Endodermal cell (in vitro differentiated cells): ENCODE data around the gene EMSY. TPM values are rescaled to one million over a fixed set of nuclear protein-coding genes. Genes with fewer than 3 reads are reported as not detected.
A peak's percentile ranks its signal among the peaks of the same experiment; 100 is the strongest.

Source experiments
- DNase-seq: peaks from one replicate; pipeline ENCODE4 v3.0.0-alpha.2; 2017
- H3K27ac ChIP-seq: 2 replicates; pipeline ENCODE4 v1.5.1; 2013; ENCODE audit warnings: mild to moderate bottlenecking, low read depth, low read length, moderate library complexity
- H3K27me3 ChIP-seq: 2 replicates; pipeline ENCODE4 v1.6.1; 2013; ENCODE audit warnings: mild to moderate bottlenecking, low read length, moderate library complexity; ENCODE audit not compliant: insufficient read depth, control insufficient read depth, poor library complexity, severe bottlenecking
- H3K36me3 ChIP-seq: 2 replicates; pipeline ENCODE4 v1.7.0; 2013; ENCODE audit warnings: mild to moderate bottlenecking, low read length, moderate library complexity; ENCODE audit not compliant: control insufficient read depth, insufficient read depth
- H3K4me1 ChIP-seq: one replicate; pipeline ENCODE4 v1.7.0; 2013; ENCODE audit warnings: low read length; ENCODE audit not compliant: control insufficient read depth, insufficient read depth
- H3K4me3 ChIP-seq: 2 replicates; pipeline ENCODE4 v1.5.1; 2013; ENCODE audit warnings: mild to moderate bottlenecking, low read length, moderate library complexity
- H3K9ac ChIP-seq: 2 replicates; pipeline ENCODE4 v1.6.1; 2013; ENCODE audit warnings: mild to moderate bottlenecking, low read length, moderate library complexity; ENCODE audit not compliant: poor library complexity, severe bottlenecking; ENCODE audit errors: extremely low read depth
- H3K9me3 ChIP-seq: 2 replicates; pipeline ENCODE4 v1.6.1; 2013; ENCODE audit warnings: mild to moderate bottlenecking, low read length, moderate library complexity; ENCODE audit not compliant: control insufficient read depth
- H3K27ac Mint-ChIP-seq: 2 replicates; pipeline ENCODE4 v1.8.0; 2020; ENCODE audit warnings: mixed read lengths
- H3K27me3 Mint-ChIP-seq: 2 replicates; pipeline ENCODE4 v1.8.0; 2021; ENCODE audit warnings: mild to moderate bottlenecking, mixed read lengths; ENCODE audit not compliant: insufficient read depth
- H3K36me3 Mint-ChIP-seq: 2 replicates; pipeline ENCODE4 v1.8.0; 2020; ENCODE audit warnings: low read depth, mixed read lengths
- H3K4me1 Mint-ChIP-seq: 2 replicates; pipeline ENCODE4 v1.8.0; 2020; ENCODE audit warnings: mixed read lengths
- H3K4me3 Mint-ChIP-seq: 2 replicates; pipeline ENCODE4 v1.8.0; 2020; ENCODE audit warnings: mild to moderate bottlenecking, moderate library complexity, mixed read lengths
- H3K9me3 Mint-ChIP-seq: 2 replicates; pipeline ENCODE4 v1.8.0; 2020; ENCODE audit warnings: mild to moderate bottlenecking, mixed read lengths
- WGBS, 2 experiments: methylation state at CpG; one replicate each; pipeline versions ENCODE4 v1.1.5 to v1.1.7; 2013; ENCODE audit warnings: missing lambda C conversion rate in 2 of 2, mixed read lengths in 1 of 2; ENCODE audit not compliant: insufficient coverage in 1 of 2, insufficient read length in 1 of 2; 5-methylcytosine and 5-hydroxymethylcytosine counted together
- total RNA-seq, 2 donors: library from RNA; stranded (reverse); fragmentation: NEBNext Ultra II Directional in 1 of 2; extraction: Animal tissue kit (Norgen Biotek cat#: 25700) in 1 of 2; gene quantifications; 2 replicates in 1 of 2; 3 replicates in 1 of 2; pipeline ENCODE4 v1.2.1, GENCODE V29; 2021
- TF ChIP-seq, protein P1 (sequence below): fragments of 200-600 bp; sonication (generic); conservative IDR thresholded peaks from 2 replicates; pipeline ENCODE4 v1.5.0; 2021; ENCODE audit warnings: antibody characterized with exemption, mild to moderate bottlenecking

EMSY gene
- total RNA-seq, 2 donors from 2014 or later: 27.4 to 35.5 TPM

DNA sequence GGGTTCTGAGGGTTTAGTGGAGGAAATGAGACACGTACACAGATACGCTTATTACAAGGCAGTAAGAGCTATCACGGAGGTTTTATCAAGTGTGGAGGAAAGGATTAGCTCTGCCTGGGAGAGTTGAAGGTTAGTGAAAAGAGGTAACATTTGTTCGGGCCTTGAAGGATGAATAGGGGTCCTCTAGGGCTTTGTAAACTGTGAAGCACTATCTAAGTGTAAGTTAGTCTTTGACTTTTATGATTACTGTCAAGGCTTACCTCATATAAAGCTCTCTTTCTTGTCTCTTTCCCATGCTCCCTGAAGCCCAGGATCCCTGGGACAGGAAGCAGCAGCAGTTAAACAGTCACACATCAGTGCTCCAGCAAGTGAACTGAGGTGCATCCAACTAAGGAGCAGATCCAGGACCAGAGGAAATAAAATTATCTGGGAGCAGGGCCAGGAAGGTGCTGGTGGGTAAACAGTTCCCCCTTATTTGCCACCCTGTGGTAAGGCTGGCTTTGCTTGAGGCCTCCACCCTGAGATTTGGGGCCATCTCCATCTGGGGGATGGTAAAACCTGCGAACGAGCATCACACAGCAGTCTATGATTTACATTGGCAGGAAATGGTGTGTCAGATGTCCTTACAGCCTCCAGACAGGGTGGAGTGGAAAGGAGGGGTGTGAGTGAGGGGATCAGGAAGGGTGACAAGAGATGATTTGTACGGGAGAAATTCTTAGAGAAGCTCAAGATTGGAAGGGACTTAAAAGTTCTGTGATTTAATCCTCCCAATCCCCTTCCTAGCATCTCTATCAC, 36.5 kb upstream of the EMSY start:
- H3K9me3 Mint-ChIP-seq: no peaks in the 10 kb centered on the region
- Histone ChIP-seq H3K9ac (no peak overlapping the region), H3K9me3 (no peaks in the 10 kb centered on the region), H3K4me1 (peaks cover 8% of the 10 kb centered on the region), H3K27me3 (no peaks in the 10 kb centered on the region), H3K4me3 (no peak overlapping the region), H3K27ac (peak overlapping the region; percentile 19), H3K36me3 (no peaks in the 10 kb centered on the region)
- TF ChIP-seq, protein P1, sequence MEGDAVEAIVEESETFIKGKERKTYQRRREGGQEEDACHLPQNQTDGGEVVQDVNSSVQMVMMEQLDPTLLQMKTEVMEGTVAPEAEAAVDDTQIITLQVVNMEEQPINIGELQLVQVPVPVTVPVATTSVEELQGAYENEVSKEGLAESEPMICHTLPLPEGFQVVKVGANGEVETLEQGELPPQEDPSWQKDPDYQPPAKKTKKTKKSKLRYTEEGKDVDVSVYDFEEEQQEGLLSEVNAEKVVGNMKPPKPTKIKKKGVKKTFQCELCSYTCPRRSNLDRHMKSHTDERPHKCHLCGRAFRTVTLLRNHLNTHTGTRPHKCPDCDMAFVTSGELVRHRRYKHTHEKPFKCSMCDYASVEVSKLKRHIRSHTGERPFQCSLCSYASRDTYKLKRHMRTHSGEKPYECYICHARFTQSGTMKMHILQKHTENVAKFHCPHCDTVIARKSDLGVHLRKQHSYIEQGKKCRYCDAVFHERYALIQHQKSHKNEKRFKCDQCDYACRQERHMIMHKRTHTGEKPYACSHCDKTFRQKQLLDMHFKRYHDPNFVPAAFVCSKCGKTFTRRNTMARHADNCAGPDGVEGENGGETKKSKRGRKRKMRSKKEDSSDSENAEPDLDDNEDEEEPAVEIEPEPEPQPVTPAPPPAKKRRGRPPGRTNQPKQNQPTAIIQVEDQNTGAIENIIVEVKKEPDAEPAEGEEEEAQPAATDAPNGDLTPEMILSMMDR: no peak
- peaks cover 23% of the 10 kb centered on the region for H3K27me3 Mint-ChIP-seq
- DNase-seq: peak; percentile 47
- H3K36me3 Mint-ChIP-seq: no peaks in the 10 kb centered on the region
- no peak overlapping the region for H3K4me3 Mint-ChIP-seq
- H3K4me1 Mint-ChIP-seq: peaks cover 11% of the 10 kb centered on the region
- no peak overlapping the region for H3K27ac Mint-ChIP-seq
- 64 to 71% methylated on average over 5 to 7 of the region's 7 CpGs for WGBS, 2 experiments

DNA sequence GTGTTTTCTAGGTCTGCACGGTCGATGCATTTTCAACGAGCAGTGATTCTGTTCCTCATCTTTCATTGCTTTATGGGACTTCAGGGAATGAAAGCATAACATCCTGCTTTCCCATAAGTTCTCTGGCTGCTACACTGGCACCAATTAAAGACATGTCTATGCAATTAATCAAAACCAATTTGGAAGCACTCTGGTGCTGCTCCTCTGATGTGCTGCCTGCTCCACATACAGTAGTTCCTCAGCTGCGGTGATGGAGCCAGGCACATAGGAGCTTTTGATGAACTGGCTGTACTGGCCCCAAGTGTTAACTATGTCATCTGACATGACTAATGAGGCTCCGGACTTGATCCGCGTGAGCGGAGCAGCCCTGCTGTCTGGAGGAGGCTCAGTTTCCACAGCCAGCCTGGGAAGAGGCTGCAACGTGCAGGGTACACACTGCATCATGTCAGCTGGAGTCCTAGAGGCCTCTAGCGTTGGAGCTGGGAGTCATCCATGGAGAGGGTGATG, 33.9 kb upstream of the EMSY start:
- no peaks in the 10 kb centered on the region for H3K36me3 ChIP-seq
- TF ChIP-seq, protein P1: no peak
- no peaks in the 10 kb centered on the region for H3K9me3 Mint-ChIP-seq
- H3K27me3 Mint-ChIP-seq: peaks cover 23% of the 10 kb centered on the region
- DNase-seq: no peak
- WGBS, 2 experiments: 87 to 93% methylated on average over 10 of the region's 10 CpGs
- H3K27ac ChIP-seq: no peak overlapping the region
- H3K4me3 ChIP-seq: no peak overlapping the region
- no peak overlapping the region for H3K4me3 Mint-ChIP-seq
- H3K4me1 ChIP-seq: peaks cover 8% of the 10 kb centered on the region
- H3K36me3 Mint-ChIP-seq: no peaks in the 10 kb centered on the region
- H3K27me3 ChIP-seq: no peaks in the 10 kb centered on the region
- no peak overlapping the region for H3K9ac ChIP-seq
- no peak overlapping the region for H3K27ac Mint-ChIP-seq
- H3K9me3 ChIP-seq: no peaks in the 10 kb centered on the region
- H3K4me1 Mint-ChIP-seq: peaks cover 11% of the 10 kb centered on the region

DNA sequence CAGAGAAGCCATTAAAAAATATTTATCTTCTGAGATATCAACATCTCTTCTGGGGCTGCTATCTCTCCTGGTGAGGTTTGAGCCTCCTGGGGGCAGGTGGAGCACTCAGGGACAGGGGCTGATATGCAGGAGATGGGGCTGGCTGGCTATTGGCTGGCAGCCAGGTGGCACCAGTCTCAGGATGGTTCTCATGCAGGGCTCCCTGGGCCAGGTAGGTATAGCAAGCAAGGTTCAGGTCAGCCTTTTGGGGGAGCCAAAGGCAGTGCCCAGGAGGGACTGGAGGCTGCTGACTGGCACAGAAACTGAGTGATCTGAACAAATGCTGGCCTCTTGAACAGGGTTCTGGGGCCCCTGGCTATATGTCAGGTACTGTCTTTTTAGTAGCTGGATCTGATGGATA, 29.7 kb upstream of the EMSY start:
- H3K36me3 ChIP-seq: no peaks in the 10 kb centered on the region
- DNase-seq: peak; percentile 74

More for the DNA sequence above, 29.7 kb upstream of the EMSY start:
- Histone ChIP-seq H3K27ac (no peak overlapping the region), H3K4me1 (no peaks in the 10 kb centered on the region), H3K4me3 (no peak overlapping the region), H3K9me3 (no peaks in the 10 kb centered on the region), H3K27me3 (no peaks in the 10 kb centered on the region), H3K9ac (no peak overlapping the region)
- TF ChIP-seq, protein P1: peak; percentile 52
- peaks cover 25% of the 10 kb centered on the region for H3K27me3 Mint-ChIP-seq
- H3K36me3 Mint-ChIP-seq: no peaks in the 10 kb centered on the region
- H3K4me3 Mint-ChIP-seq: no peak overlapping the region
- no peaks in the 10 kb centered on the region for H3K9me3 Mint-ChIP-seq
- H3K27ac Mint-ChIP-seq: no peak overlapping the region
- H3K4me1 Mint-ChIP-seq: no peaks in the 10 kb centered on the region
